Measurements from ENCODE around the gene OTOG.
A peak's percentile ranks its signal among the peaks of the same experiment; 100 is the strongest.

Gene OTOG

GRCh38 chr11:17541330-17541885, 5.7 kb upstream of the OTOG start:
- no peaks in the 10 kb centered on the region for H3K9me3 ChIP-seq (ENCODE audit: control insufficient read depth, insufficient read depth, low read length)
- peaks cover 7% of the 10 kb centered on the region; the same call in 1 of the 2 replicates for H3K4me1 ChIP-seq (ENCODE audit: insufficient read depth, low read length)
- no peak overlapping the region for H3K9ac ChIP-seq (ENCODE audit: low read depth, low read length)
- H3K36me3 ChIP-seq (ENCODE audit: insufficient read depth, low read length), result no peaks in the 10 kb centered on the region

- Histone ChIP-seq H3K9me3 (ENCODE audit: control insufficient read depth, insufficient read depth, low read length) (no peaks in the 10 kb centered on the region), H3K4me1 (ENCODE audit: insufficient read depth, low read length) (peaks cover 10% of the 10 kb centered on the region), H3K36me3 (ENCODE audit: insufficient read depth, low read length) (no peaks in the 10 kb centered on the region), H3K9ac (ENCODE audit: low read depth, low read length) (no peak overlapping the region)
Observed at GRCh38 chr11:17542249-17542648, 4.8 kb upstream of the OTOG start.

- H3K9ac ChIP-seq (ENCODE audit: low read depth, low read length), result peak overlapping the region; percentile 72; the same call in 1 of the 2 replicates
- no peaks in the 10 kb centered on the region for H3K9me3 ChIP-seq (ENCODE audit: control insufficient read depth, insufficient read depth, low read length)
- peaks cover 10% of the 10 kb centered on the region for H3K4me1 ChIP-seq (ENCODE audit: insufficient read depth, low read length)
- no peaks in the 10 kb centered on the region for H3K36me3 ChIP-seq (ENCODE audit: insufficient read depth, low read length)
Observed at GRCh38 chr11:17543041-17543440, 4.0 kb upstream of the OTOG start.

GRCh38 chr11:17543574-17544180, 3.4 kb upstream of the OTOG start:
- H3K9ac ChIP-seq (ENCODE audit: low read depth, low read length), result peak overlapping the region; percentile 72; the same call in 1 of the 2 replicates
- H3K4me1 ChIP-seq (ENCODE audit: insufficient read depth, low read length), result peaks cover 10% of the 10 kb centered on the region
- no peaks in the 10 kb centered on the region for H3K36me3 ChIP-seq (ENCODE audit: insufficient read depth, low read length)
- H3K9me3 ChIP-seq (ENCODE audit: control insufficient read depth, insufficient read depth, low read length), result no peaks in the 10 kb centered on the region

GRCh38 chr11:17544181-17544622, 2.9 kb upstream of the OTOG start, which contains the start of gene USH1C:
Gene USH1C (minus strand): TSS chr11:17544416. CDS start chr11:17544307, 109 bp downstream.
- peak within 1 kb of the TSS; percentile 72; the same call in 1 of the 2 replicates for H3K9ac ChIP-seq (ENCODE audit: low read depth, low read length)
- H3K36me3 ChIP-seq (ENCODE audit: insufficient read depth, low read length), result no peaks in the 10 kb centered on the region

GRCh38 chr11:17546240-17546639, 819 bp upstream of the OTOG start:
- no peaks in the 10 kb centered on the region for H3K36me3 ChIP-seq (ENCODE audit: insufficient read depth, low read length)

More at GRCh38 chr11:17544181-17544622, 2.9 kb upstream of the OTOG start, which contains the start of gene USH1C:
- Histone ChIP-seq H3K9me3 (ENCODE audit: control insufficient read depth, insufficient read depth, low read length) (no peaks in the 10 kb centered on the region), H3K4me1 (ENCODE audit: insufficient read depth, low read length) (peaks cover 10% of the 10 kb centered on the region)

GRCh38 chr11:17547932-17548331, 873 bp downstream of the OTOG start:
- H3K9me3 ChIP-seq (ENCODE audit: control insufficient read depth, insufficient read depth, low read length), result no peaks in the 10 kb centered on the region
- H3K4me1 ChIP-seq (ENCODE audit: insufficient read depth, low read length), result peaks cover 10% of the 10 kb centered on the region
- no peaks in the 10 kb centered on the region for H3K36me3 ChIP-seq (ENCODE audit: insufficient read depth, low read length)
- H3K9ac ChIP-seq (ENCODE audit: low read depth, low read length), result peak overlapping the region; percentile 59; the same call in 1 of the 2 replicates

More at GRCh38 chr11:17546240-17546639, 819 bp upstream of the OTOG start:
- peaks cover 10% of the 10 kb centered on the region for H3K4me1 ChIP-seq (ENCODE audit: insufficient read depth, low read length)
- no peak overlapping the region for H3K9ac ChIP-seq (ENCODE audit: low read depth, low read length)
- no peaks in the 10 kb centered on the region for H3K9me3 ChIP-seq (ENCODE audit: control insufficient read depth, insufficient read depth, low read length)

GRCh38 chr11:17548444-17548843, 1.4 kb downstream of the OTOG start:
- no peaks in the 10 kb centered on the region for H3K36me3 ChIP-seq (ENCODE audit: insufficient read depth, low read length)
- no peak overlapping the region for H3K9ac ChIP-seq (ENCODE audit: low read depth, low read length)
- peaks cover 6% of the 10 kb centered on the region; the same call in 1 of the 2 replicates for H3K4me1 ChIP-seq (ENCODE audit: insufficient read depth, low read length)
- H3K9me3 ChIP-seq (ENCODE audit: control insufficient read depth, insufficient read depth, low read length), result no peaks in the 10 kb centered on the region

GRCh38 chr11:17550450-17551346, 3.6 kb downstream of the OTOG start:
- Histone ChIP-seq H3K4me1 (ENCODE audit: insufficient read depth, low read length) (peaks cover 6% of the 10 kb centered on the region; the same call in 1 of the 2 replicates), H3K36me3 (ENCODE audit: insufficient read depth, low read length) (no peaks in the 10 kb centered on the region), H3K9ac (ENCODE audit: low read depth, low read length) (no peak overlapping the region)

GRCh38 chr11:17551347-17552040, 4.4 kb downstream of the OTOG start:
- H3K36me3 ChIP-seq (ENCODE audit: insufficient read depth, low read length), result no peaks in the 10 kb centered on the region
- H3K9ac ChIP-seq (ENCODE audit: low read depth, low read length), result no peak overlapping the region
- peaks cover 6% of the 10 kb centered on the region; the same call in 1 of the 2 replicates for H3K4me1 ChIP-seq (ENCODE audit: insufficient read depth, low read length)
- H3K9me3 ChIP-seq (ENCODE audit: control insufficient read depth, insufficient read depth, low read length), result no peaks in the 10 kb centered on the region

More at GRCh38 chr11:17550450-17551346, 3.6 kb downstream of the OTOG start:
- H3K9me3 ChIP-seq (ENCODE audit: control insufficient read depth, insufficient read depth, low read length), result no peaks in the 10 kb centered on the region

GRCh38 chr11:17552041-17552355, 4.9 kb downstream of the OTOG start:
- Histone ChIP-seq H3K4me1 (ENCODE audit: insufficient read depth, low read length) (0 out of 2 replicates have a peak, but pooled peaks cover 3% of the 10 kb centered on the region), H3K9ac (ENCODE audit: low read depth, low read length) (no peak overlapping the region), H3K9me3 (ENCODE audit: control insufficient read depth, insufficient read depth, low read length) (no peaks in the 10 kb centered on the region), H3K36me3 (ENCODE audit: insufficient read depth, low read length) (no peaks in the 10 kb centered on the region)

- 0 out of 2 replicates have a peak, but pooled peaks cover 3% of the 10 kb centered on the region for H3K4me1 ChIP-seq (ENCODE audit: insufficient read depth, low read length)
- no peaks in the 10 kb centered on the region for H3K9me3 ChIP-seq (ENCODE audit: control insufficient read depth, insufficient read depth, low read length)
- H3K9ac ChIP-seq (ENCODE audit: low read depth, low read length), result no peak overlapping the region
- H3K36me3 ChIP-seq (ENCODE audit: insufficient read depth, low read length), result no peaks in the 10 kb centered on the region
Observed at GRCh38 chr11:17552392-17553248, 5.6 kb downstream of the OTOG start.

- no peaks in the 10 kb centered on the region for H3K36me3 ChIP-seq (ENCODE audit: insufficient read depth, low read length)
- H3K4me1 ChIP-seq (ENCODE audit: insufficient read depth, low read length), result 0 out of 2 replicates have a peak, but pooled peaks cover 3% of the 10 kb centered on the region
- H3K9me3 ChIP-seq (ENCODE audit: control insufficient read depth, insufficient read depth, low read length), result no peaks in the 10 kb centered on the region
- H3K9ac ChIP-seq (ENCODE audit: low read depth, low read length), result no peak overlapping the region
Observed at GRCh38 chr11:17553249-17553546, 6.1 kb downstream of the OTOG start.
